ENCODE measurements around the gene C17orf113.

DNA sequence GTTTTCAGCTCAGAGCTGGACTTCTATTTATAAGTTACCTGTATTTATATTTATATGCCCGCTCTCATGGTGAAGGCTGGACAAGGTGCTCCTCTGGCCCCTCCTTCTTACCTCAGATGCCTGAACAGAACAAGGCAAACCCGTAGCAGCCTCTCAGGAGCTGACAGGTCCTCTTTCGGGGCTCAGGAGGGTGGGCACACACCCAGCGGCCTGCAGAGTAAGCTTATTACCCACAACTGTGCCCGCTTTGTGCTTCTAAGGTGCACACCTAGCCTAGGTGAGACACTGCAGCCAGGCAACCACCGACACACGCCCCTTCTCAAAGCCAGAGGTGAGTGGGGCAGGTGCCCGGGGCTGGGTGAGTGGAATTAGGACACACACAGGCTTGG, 25.2 kb downstream of the C17orf113 start:
- TF ChIP-seq CTCF (IDR thresholded peaks at IDR 0.05 in 8 of 11, conservative IDR thresholded peaks at IDR 0.05 in 3 of 11) (peak in 1 of 11 experiments; percentile 6), POLR2A (IDR thresholded peaks at IDR 0.05) (no peak)

Measured in spleen (tissue), 7 donors.